MM.1S (cell line): ENCODE data around the gene PGBD5.

ENCODE experiments used
- DNase-seq: peaks from one replicate; pipeline ENCODE4 v3.0.0-alpha.2; 2015
- H2AFZ ChIP-seq: fragments of 300-600 bp; sonication (generic); 2 replicates; pipeline ENCODE4 v1.6.0; 2016; ENCODE audit warnings: antibody characterized with exemption, low read length
- H3F3A ChIP-seq: fragments of 300-600 bp; sonication (generic); 2 replicates; pipeline ENCODE4 v1.6.1; 2016; ENCODE audit warnings: mild to moderate bottlenecking, antibody characterized with exemption, low read length, moderate library complexity, mixed read lengths; ENCODE audit not compliant: insufficient read depth
- H3K27ac ChIP-seq: fragments of 300-600 bp; sonication (generic); 2 replicates; pipeline ENCODE4 v1.5.1; 2016; ENCODE audit warnings: mild to moderate bottlenecking, low read length
- H3K27me3 ChIP-seq: fragments of 300-600 bp; sonication (generic); replicated peaks from 2 replicates; pipeline ENCODE4 v1.6.0; 2016; ENCODE audit warnings: low read length; ENCODE audit not compliant: insufficient read depth
- H3K36me3 ChIP-seq: fragments of 300-600 bp; sonication (generic); replicated peaks from 2 replicates; pipeline ENCODE4 v1.6.1; 2016; ENCODE audit warnings: mild to moderate bottlenecking, low read length, mixed read lengths; ENCODE audit not compliant: insufficient read depth
- H3K4me1 ChIP-seq: fragments of 300-600 bp; sonication (generic); 2 replicates; pipeline ENCODE4 v1.6.1; 2016; ENCODE audit warnings: low read length, mixed read lengths
- H3K4me2 ChIP-seq: fragments of 300-600 bp; sonication (generic); 2 replicates; pipeline ENCODE4 v1.6.0; 2016; ENCODE audit warnings: low read depth, low read length
- H3K4me3 ChIP-seq: fragments of 300-600 bp; sonication (generic); 2 replicates; pipeline ENCODE4 v1.5.1; 2016; ENCODE audit warnings: low read length, mixed read lengths
- H3K79me2 ChIP-seq: fragments of 300-600 bp; sonication (generic); 2 replicates; pipeline ENCODE4 v1.6.1; 2016; ENCODE audit warnings: mixed run types, low read length, mixed read lengths
- H3K9ac ChIP-seq: fragments of 300-600 bp; sonication (generic); 2 replicates; pipeline ENCODE4 v1.6.1; 2016; ENCODE audit warnings: low read length, mixed read lengths
- H3K9me2 ChIP-seq: fragments of 300-600 bp; sonication (generic); replicated peaks from 2 replicates; pipeline ENCODE4 v1.6.1; 2016; ENCODE audit warnings: mild to moderate bottlenecking, low read length, mixed read lengths; ENCODE audit not compliant: insufficient read depth
- H3K9me3 ChIP-seq: fragments of 300-600 bp; sonication (generic); replicated peaks from 2 replicates; pipeline ENCODE4 v1.6.1; 2016; ENCODE audit warnings: mild to moderate bottlenecking, low read length, mixed read lengths; ENCODE audit not compliant: insufficient read depth
- H4K20me1 ChIP-seq: fragments of 300-600 bp; sonication (generic); 2 replicates; pipeline ENCODE4 v1.6.1; 2016; ENCODE audit warnings: mild to moderate bottlenecking, low read length, moderate library complexity, mixed read lengths; ENCODE audit not compliant: insufficient read depth
- CTCF ChIP-seq: fragments of 300-600 bp; sonication (generic); IDR thresholded peaks from 2 replicates; pipeline ENCODE4 v1.5.1; 2016; ENCODE audit warnings: antibody characterized with exemption, low read length, mixed read lengths
- EZH2 ChIP-seq: fragments of 300-600 bp; sonication (generic); optimal IDR thresholded peaks from 2 replicates; pipeline ENCODE3; 2017; ENCODE audit warnings: low read depth, mild to moderate bottlenecking, antibody characterized with exemption, low read length, mixed read lengths
- EZH2phosphoT487 ChIP-seq: fragments of 300-600 bp; sonication (generic); IDR thresholded peaks from 2 replicates; pipeline ENCODE4 v1.6.1; 2018; ENCODE audit warnings: antibody characterized with exemption, low read length

PGBD5 gene

DNA sequence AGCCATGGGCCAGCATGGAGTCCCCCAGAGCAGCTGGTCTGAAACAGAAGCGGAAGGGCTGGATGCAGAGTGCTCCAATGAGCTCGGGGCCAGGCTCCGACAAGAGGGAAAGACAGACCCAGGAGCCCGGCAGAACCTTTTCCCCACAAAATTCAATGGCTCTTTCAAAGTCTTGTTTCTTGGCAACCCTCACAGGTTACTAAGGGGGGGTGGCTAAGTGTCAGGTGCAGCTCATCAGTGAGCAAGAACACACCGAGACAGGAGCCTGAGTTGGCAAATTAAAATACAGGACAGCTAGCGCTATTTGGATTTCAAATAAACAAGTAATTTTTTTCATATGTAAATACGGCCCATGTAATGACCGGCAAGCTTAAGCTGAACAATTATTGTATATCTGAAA is 27.3 kb downstream of the PGBD5 start:
- H3F3A ChIP-seq: no peaks in the 10 kb centered on the region
- no peaks in the 10 kb centered on the region for H3K36me3 ChIP-seq

DNA sequence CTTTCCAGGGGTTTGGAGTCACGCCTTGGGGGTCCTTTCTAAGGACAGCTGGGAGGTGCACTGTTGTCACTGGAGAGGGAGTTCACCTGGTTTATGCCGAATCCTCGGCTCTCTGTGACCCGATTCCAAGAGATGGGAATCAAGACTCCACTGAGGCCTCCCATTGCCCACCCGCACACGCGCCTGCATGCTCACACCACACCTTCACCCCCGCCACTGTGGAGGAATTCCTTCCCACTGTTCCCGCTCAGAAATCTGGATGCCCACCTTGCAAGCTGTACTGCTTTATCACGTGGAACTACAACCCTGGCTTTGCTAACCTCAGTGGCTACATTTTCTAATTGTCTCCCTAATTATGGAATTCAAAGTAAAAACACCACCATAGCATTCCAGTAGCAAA is 29.2 kb downstream of the PGBD5 start:
- H4K20me1 ChIP-seq: no peaks in the 10 kb centered on the region
- no peak overlapping the region for H2AFZ ChIP-seq
- no peaks in the 10 kb centered on the region for H3K36me3 ChIP-seq
- no peaks in the 10 kb centered on the region for H3K4me1 ChIP-seq
- H3K9me2 ChIP-seq: no peaks in the 10 kb centered on the region
- H3K27ac ChIP-seq: no peak overlapping the region
- no peak for TF ChIP-seq EZH2phosphoT487
- no peak for TF ChIP-seq CTCF
- no peak overlapping the region for H3K9ac ChIP-seq
- H3K27me3 ChIP-seq: no peaks in the 10 kb centered on the region
- no peaks in the 10 kb centered on the region for H3F3A ChIP-seq
- H3K4me2 ChIP-seq: no peak overlapping the region
- no peaks in the 10 kb centered on the region for H3K9me3 ChIP-seq
- H3K79me2 ChIP-seq: no peaks in the 10 kb centered on the region
- H3K4me3 ChIP-seq: no peak overlapping the region
- no peak for DNase-seq

More for the DNA sequence above, 27.3 kb downstream of the PGBD5 start:
- Histone ChIP-seq H3K27ac (no peak overlapping the region), H2AFZ (no peak overlapping the region), H3K4me2 (no peak overlapping the region), H3K9me3 (no peaks in the 10 kb centered on the region), H3K9me2 (no peaks in the 10 kb centered on the region), H3K9ac (no peak overlapping the region), H4K20me1 (no peaks in the 10 kb centered on the region), H3K4me3 (no peak overlapping the region), H3K4me1 (no peaks in the 10 kb centered on the region), H3K27me3 (no peaks in the 10 kb centered on the region), H3K79me2 (no peaks in the 10 kb centered on the region)
- TF ChIP-seq EZH2: no peak
- TF ChIP-seq EZH2phosphoT487: no peak
- no peak for DNase-seq

GRCh38 chr1:230395932-230396331 is 30.2 kb downstream of the PGBD5 start:
- H2AFZ ChIP-seq: no peak overlapping the region
- no peaks in the 10 kb centered on the region for H3F3A ChIP-seq
- no peak overlapping the region for H3K4me2 ChIP-seq
- H4K20me1 ChIP-seq: no peaks in the 10 kb centered on the region
- no peaks in the 10 kb centered on the region for H3K9me2 ChIP-seq
- TF ChIP-seq CTCF (no peak), EZH2phosphoT487 (no peak), EZH2 (no peak)
- H3K9ac ChIP-seq: no peak overlapping the region
- no peaks in the 10 kb centered on the region for H3K79me2 ChIP-seq
- H3K27me3 ChIP-seq: no peaks in the 10 kb centered on the region
- no peak overlapping the region for H3K27ac ChIP-seq
- no peaks in the 10 kb centered on the region for H3K9me3 ChIP-seq
- no peaks in the 10 kb centered on the region for H3K4me1 ChIP-seq
- no peaks in the 10 kb centered on the region for H3K36me3 ChIP-seq
- DNase-seq: no peak
- H3K4me3 ChIP-seq: no peak overlapping the region

DNA sequence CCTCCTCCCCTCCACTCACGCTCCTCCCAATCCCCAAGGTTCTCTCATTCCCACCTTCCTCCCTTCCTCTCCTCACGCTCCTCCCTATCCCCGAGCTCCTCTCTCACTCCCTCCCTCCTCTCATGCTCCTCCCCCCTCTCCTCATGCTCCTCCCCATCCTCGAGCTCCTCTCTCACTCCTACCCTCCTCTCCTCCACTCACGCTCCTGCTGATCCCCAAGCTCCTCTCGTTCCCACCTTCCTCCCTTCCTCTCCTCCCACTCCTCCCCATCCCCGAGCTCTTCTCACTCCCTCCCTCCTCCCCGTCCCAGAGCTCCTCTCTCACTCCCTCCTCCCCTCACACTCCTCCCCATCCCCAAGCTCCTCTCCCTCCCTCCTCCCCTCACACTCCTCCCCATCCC is 31.4 kb downstream of the PGBD5 start:
- H3K79me2 ChIP-seq: no peaks in the 10 kb centered on the region
- no peaks in the 10 kb centered on the region for H4K20me1 ChIP-seq
- H3F3A ChIP-seq: no peaks in the 10 kb centered on the region
- no peaks in the 10 kb centered on the region for H3K27me3 ChIP-seq
- no peak overlapping the region for H3K27ac ChIP-seq
- H3K4me1 ChIP-seq: no peaks in the 10 kb centered on the region
- H2AFZ ChIP-seq: no peak overlapping the region
- H3K36me3 ChIP-seq: no peaks in the 10 kb centered on the region
- DNase-seq: no peak
- H3K9me3 ChIP-seq: no peaks in the 10 kb centered on the region
- no peak overlapping the region for H3K9ac ChIP-seq
- no peak overlapping the region for H3K4me2 ChIP-seq
- no peak overlapping the region for H3K4me3 ChIP-seq
- TF ChIP-seq CTCF (no peak), EZH2phosphoT487 (no peak), EZH2 (no peak)
- H3K9me2 ChIP-seq: no peaks in the 10 kb centered on the region
